ENCODE measurements around the gene PROZ.

Gene PROZ

GRCh38 chr13:113184568-113185440 is 26.4 kb downstream of the PROZ start:
- in situ Hi-C loops (cut with HindIII; ENCODE audit: low sequenced_read_pairs) = no loop called here
- no peak overlapping the region for H3K4me3 ChIP-seq (ENCODE audit: low read depth, low read length)
- TF ChIP-seq CTCF (IDR thresholded peaks at IDR 0.05; ENCODE audit: low read depth, low read length) = no peak
- no peak for DNase-seq (ENCODE audit: low read depth, low spot score)

- TF ChIP-seq CTCF (IDR thresholded peaks at IDR 0.05; ENCODE audit: low read depth, low read length) = no peak
- no peak overlapping the region for H3K4me3 ChIP-seq (ENCODE audit: low read depth, low read length)
- in situ Hi-C loops (cut with HindIII; ENCODE audit: low sequenced_read_pairs) = no loop called here
- peak; percentile 34 for DNase-seq (ENCODE audit: low read depth, low spot score)
Measured at GRCh38 chr13:113186061-113186900, 27.8 kb downstream of the PROZ start.

GRCh38 chr13:113187263-113187669 is 28.8 kb downstream of the PROZ start:
- peak; percentile 99 for DNase-seq (ENCODE audit: low read depth, low spot score)
- in situ Hi-C loops (cut with HindIII; ENCODE audit: low sequenced_read_pairs) = no loop called here

GRCh38 chr13:113187883-113188665 is 29.6 kb downstream of the PROZ start:
- in situ Hi-C loops (cut with HindIII; ENCODE audit: low sequenced_read_pairs) = no loop called here
- H3K4me3 ChIP-seq (ENCODE audit: low read depth, low read length) = no peak overlapping the region
- no peak for TF ChIP-seq CTCF (IDR thresholded peaks at IDR 0.05; ENCODE audit: low read depth, low read length)
- DNase-seq (ENCODE audit: low read depth, low spot score) = peak; percentile 88

More at GRCh38 chr13:113187263-113187669, 28.8 kb downstream of the PROZ start:
- no peak for TF ChIP-seq CTCF (IDR thresholded peaks at IDR 0.05; ENCODE audit: low read depth, low read length)
- H3K4me3 ChIP-seq (ENCODE audit: low read depth, low read length) = no peak overlapping the region

GRCh38 chr13:113190181-113190580 is 31.7 kb downstream of the PROZ start:
- H3K4me3 ChIP-seq (ENCODE audit: low read depth, low read length) = no peak overlapping the region
- DNase-seq (ENCODE audit: low read depth, low spot score) = no peak
- no peak for TF ChIP-seq CTCF (IDR thresholded peaks at IDR 0.05; ENCODE audit: low read depth, low read length)
- in situ Hi-C loops (cut with HindIII; ENCODE audit: low sequenced_read_pairs) = no loop called here

- in situ Hi-C loops (cut with HindIII; ENCODE audit: low sequenced_read_pairs) = no loop called here
- H3K4me3 ChIP-seq (ENCODE audit: low read depth, low read length) = no peak overlapping the region
- no peak for DNase-seq (ENCODE audit: low read depth, low spot score)
- no peak for TF ChIP-seq CTCF (IDR thresholded peaks at IDR 0.05; ENCODE audit: low read depth, low read length)
Measured at GRCh38 chr13:113192279-113192678, 33.8 kb downstream of the PROZ start.

All from astrocyte of the spinal cord (primary cell).